OCI-LY1 (cell line): ENCODE measurements around the gene PKD1L1.

Source experiments
- H2AFZ ChIP-seq: fragments of 200-600 bp; sonication (generic), shearing (Covaris generic); 2 replicates; pipeline ENCODE4 v1.6.0; 2014; ENCODE audit warnings: antibody characterized with exemption, mild to moderate bottlenecking, low read length
- H3F3A ChIP-seq: fragments of 200-600 bp; sonication (generic), shearing (Covaris generic); 2 replicates; pipeline ENCODE4 v1.6.0; 2014; ENCODE audit warnings: mild to moderate bottlenecking, antibody characterized with exemption, low read length, moderate library complexity; ENCODE audit not compliant: insufficient read depth
- H3K27ac ChIP-seq: fragments of 200-600 bp; sonication (generic); 2 replicates; pipeline ENCODE4 v1.5.1; 2014; ENCODE audit warnings: low read length, mixed run types, mild to moderate bottlenecking, low read depth; ENCODE audit not compliant: poor library complexity, severe bottlenecking
- H3K27me3 ChIP-seq: fragments of 200-600 bp; sonication (generic); 2 replicates; pipeline ENCODE4 v1.6.0; 2014; ENCODE audit warnings: antibody characterized with exemption, mild to moderate bottlenecking, low read length, moderate library complexity; ENCODE audit not compliant: insufficient read depth
- H3K36me3 ChIP-seq: fragments of 200-600 bp; sonication (generic); 2 replicates; pipeline ENCODE4 v1.6.1; 2014; ENCODE audit warnings: mild to moderate bottlenecking, antibody characterized with exemption, low read length, moderate library complexity, mixed read lengths; ENCODE audit not compliant: insufficient read depth
- H3K4me1 ChIP-seq: fragments of 200-600 bp; sonication (generic); 2 replicates; pipeline ENCODE4 v1.5.1; 2014; ENCODE audit warnings: mild to moderate bottlenecking, low read length, moderate library complexity; ENCODE audit not compliant: insufficient read depth, severe bottlenecking
- H3K4me2 ChIP-seq: fragments of 200-600 bp; sonication (generic), shearing (Covaris generic); 2 replicates; pipeline ENCODE4 v1.6.1; 2014; ENCODE audit warnings: low read length
- H3K4me3 ChIP-seq: fragments of 200-600 bp; sonication (generic); 2 replicates; pipeline ENCODE4 v1.5.1; 2014; ENCODE audit warnings: low read length, low read depth, mild to moderate bottlenecking, mixed read lengths; ENCODE audit not compliant: poor library complexity, severe bottlenecking
- H3K79me2 ChIP-seq: fragments of 200-600 bp; shearing (Covaris generic); 2 replicates; pipeline ENCODE4 v1.6.1; 2016; ENCODE audit warnings: mixed run types, low read length, mixed read lengths; ENCODE audit not compliant: insufficient read depth
- H3K9ac ChIP-seq: fragments of 200-600 bp; sonication (generic), shearing (Covaris generic); 2 replicates; pipeline ENCODE4 v1.6.1; 2014; ENCODE audit warnings: mild to moderate bottlenecking, low read length, mixed read lengths
- H3K9me2 ChIP-seq: fragments of 200-600 bp; sonication (generic), shearing (Covaris generic); 2 replicates; pipeline ENCODE4 v1.6.1; 2014; ENCODE audit warnings: low read depth, mild to moderate bottlenecking, low read length, mixed read lengths
- H3K9me3 ChIP-seq: fragments of 200-600 bp; shearing (Covaris generic); 2 replicates; pipeline ENCODE4 v1.6.1; 2014; ENCODE audit warnings: low read length, mixed read lengths
- H4K20me1 ChIP-seq: fragments of 200-600 bp; sonication (generic), shearing (Covaris generic); 2 replicates; pipeline ENCODE4 v1.6.0; 2016; ENCODE audit warnings: mild to moderate bottlenecking, low read length; ENCODE audit not compliant: insufficient read depth
- CTCF ChIP-seq: fragments of 200-600 bp; sonication (generic), shearing (Covaris generic); IDR thresholded peaks from 2 replicates; pipeline ENCODE4 v1.5.1; 2017; ENCODE audit warnings: mild to moderate bottlenecking, antibody characterized with exemption, low read length, moderate library complexity, mixed read lengths
- EZH2 ChIP-seq: fragments of 200-600 bp; sonication (generic), shearing (Covaris generic); IDR thresholded peaks from 2 replicates; pipeline ENCODE4 v1.8.0; 2017; ENCODE audit warnings: borderline replicate concordance, mixed run types, mild to moderate bottlenecking, antibody characterized with exemption, low read length, moderate library complexity, mixed read lengths

PKD1L1 gene

DNA sequence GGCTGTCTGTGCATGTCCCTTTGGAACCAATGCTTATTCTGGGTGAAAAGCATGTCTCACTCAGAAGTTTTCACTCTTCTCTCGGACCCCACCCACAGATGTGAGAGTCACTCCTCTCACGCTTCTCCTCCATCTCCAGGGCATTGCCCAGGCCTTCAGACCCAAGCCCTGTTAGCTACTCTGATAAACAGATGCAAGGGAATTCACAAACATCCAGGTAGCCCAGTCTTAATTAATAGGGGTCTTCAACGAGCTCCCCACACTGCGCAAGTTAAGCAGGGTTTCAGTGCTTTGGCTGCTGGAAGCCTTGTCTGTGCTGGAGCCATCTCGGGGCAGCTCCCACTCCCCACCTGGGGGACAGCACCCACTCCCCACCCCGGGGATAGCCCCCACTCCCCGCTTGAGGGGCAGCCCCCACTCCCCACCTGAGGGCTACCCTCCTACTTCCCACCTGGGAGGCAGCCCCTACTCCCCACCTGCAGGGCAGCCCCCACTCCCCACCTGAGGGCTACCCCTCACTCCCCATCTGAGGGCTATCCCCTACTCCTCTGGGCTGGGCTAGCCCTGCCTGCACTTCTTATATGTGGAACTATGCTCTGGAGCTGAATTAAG is 8.7 kb downstream of the PKD1L1 start:
- Histone ChIP-seq H4K20me1 (no peaks in the 10 kb centered on the region), H3K27me3 (no peaks in the 10 kb centered on the region), H3K36me3 (no peaks in the 10 kb centered on the region), H3K9me3 (no peaks in the 10 kb centered on the region), H3K27ac (no peak overlapping the region), H3K79me2 (no peaks in the 10 kb centered on the region), H3K9ac (no peak overlapping the region), H3F3A (no peaks in the 10 kb centered on the region), H3K4me2 (no peak overlapping the region), H3K9me2 (no peaks in the 10 kb centered on the region), H3K4me3 (no peak overlapping the region), H3K4me1 (peaks cover 26% of the 10 kb centered on the region), H2AFZ (no peak overlapping the region)
- no peak for TF ChIP-seq CTCF

GRCh38 chr7:47938574-47939165 is 9.6 kb downstream of the PKD1L1 start:
- no peaks in the 10 kb centered on the region for H3K9me2 ChIP-seq
- no peaks in the 10 kb centered on the region for H3K79me2 ChIP-seq
- no peaks in the 10 kb centered on the region for H4K20me1 ChIP-seq
- no peaks in the 10 kb centered on the region for H3K9me3 ChIP-seq
- H2AFZ ChIP-seq, result no peak overlapping the region
- H3K4me3 ChIP-seq, result no peak overlapping the region
- peak overlapping the region; percentile 45; the same call in 1 of the 2 replicates for H3K4me2 ChIP-seq
- peaks cover 26% of the 10 kb centered on the region for H3K4me1 ChIP-seq
- no peaks in the 10 kb centered on the region for H3F3A ChIP-seq
- H3K9ac ChIP-seq, result no peak overlapping the region
- TF ChIP-seq EZH2, result no peak
- peak; percentile 75 for TF ChIP-seq CTCF
- peak overlapping the region; percentile 61 for H3K27ac ChIP-seq
- H3K36me3 ChIP-seq, result no peaks in the 10 kb centered on the region
- no peaks in the 10 kb centered on the region for H3K27me3 ChIP-seq

- Histone ChIP-seq H3K36me3 (no peaks in the 10 kb centered on the region), H3K4me1 (peaks cover 26% of the 10 kb centered on the region), H3K9me3 (no peaks in the 10 kb centered on the region), H3K9ac (peak overlapping the region; percentile 10; the same call in 1 of the 2 replicates), H3K79me2 (no peaks in the 10 kb centered on the region), H3K4me2 (peak overlapping the region; percentile 45), H3K9me2 (no peaks in the 10 kb centered on the region), H3K27me3 (no peaks in the 10 kb centered on the region), H3F3A (no peaks in the 10 kb centered on the region), H3K4me3 (peak overlapping the region; percentile 18), H2AFZ (no peak overlapping the region), H4K20me1 (no peaks in the 10 kb centered on the region), H3K27ac (peak overlapping the region; percentile 61)
- TF ChIP-seq CTCF (peak; percentile 28; the same call in 1 of the 2 replicates), EZH2 (no peak)
Observed at GRCh38 chr7:47937711-47938573, 10.3 kb downstream of the PKD1L1 start.
